Activated CD4-positive, alpha-beta T cell treated with anti-CD3 and anti-CD28 coated beads for 24 hours (primary cell): ENCODE data around the gene GAS2L2.
"Not testable (repeated sequence)": the region's sequence is repeated elsewhere in the genome, so short reads cannot be mapped to it uniquely, and the experiment has no call there.

Experiments
- DNase-seq, 2 donors: peaks; one replicate each; pipeline ENCODE4 v3.0.0-alpha.2; 2020; ENCODE audit warnings: low read depth in 2 of 2

Gene GAS2L2

GRCh38 chr17:35773679-35774425 lies 20.8 kb upstream of the GAS2L2 start:
- no peak for DNase-seq

DNA sequence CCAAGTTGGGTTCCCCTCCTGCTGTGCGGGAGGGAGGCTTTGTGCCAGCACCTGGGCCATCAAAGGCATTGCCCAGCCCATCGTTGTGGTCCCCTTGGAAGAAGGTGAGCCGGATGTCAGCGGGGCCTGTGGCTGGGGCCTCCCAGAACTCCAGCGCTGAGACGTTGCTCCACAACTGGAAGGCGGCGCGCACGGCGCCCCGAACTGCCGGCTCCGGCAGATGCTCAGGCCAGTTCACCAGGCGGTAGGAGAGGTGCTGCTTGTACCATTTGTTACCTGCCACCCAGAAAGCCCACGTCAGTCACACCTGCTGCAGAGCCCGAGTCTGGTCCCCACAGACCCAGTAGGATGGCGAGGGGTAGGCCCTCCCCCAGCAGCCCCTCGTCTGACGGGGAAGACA lies 20.1 kb upstream of the GAS2L2 start:
- DNase-seq = no peak

DNA sequence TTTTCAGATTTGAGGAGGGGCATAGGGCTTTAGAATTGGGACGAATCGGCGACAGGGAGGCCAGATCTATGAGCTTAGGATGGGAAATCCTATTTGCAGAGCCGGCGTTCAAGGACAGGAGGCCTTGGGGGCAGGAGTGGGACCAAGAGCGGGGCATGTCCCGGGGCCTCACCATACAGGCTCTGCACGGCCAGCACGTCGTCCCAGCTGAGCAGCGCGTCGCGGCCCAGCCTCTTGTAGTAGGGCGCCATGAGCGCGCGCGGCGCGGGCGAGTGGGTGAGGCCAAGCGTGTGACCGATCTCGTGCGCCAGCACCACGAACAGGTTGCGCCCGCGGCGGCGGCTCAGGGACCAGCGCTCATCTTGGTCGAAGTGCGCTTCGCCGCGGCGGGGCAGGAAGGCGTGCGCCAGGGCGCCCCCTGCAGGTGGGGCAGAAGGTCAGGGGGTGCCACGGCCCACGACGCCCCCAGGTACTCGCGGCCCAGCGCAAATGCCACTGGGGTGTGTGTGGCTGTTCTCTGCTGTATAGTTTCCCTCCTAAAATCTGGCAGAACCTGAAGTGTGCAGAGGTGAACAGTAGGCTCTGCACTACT lies 17.0 kb upstream of the GAS2L2 start:
- DNase-seq = no peak

DNA sequence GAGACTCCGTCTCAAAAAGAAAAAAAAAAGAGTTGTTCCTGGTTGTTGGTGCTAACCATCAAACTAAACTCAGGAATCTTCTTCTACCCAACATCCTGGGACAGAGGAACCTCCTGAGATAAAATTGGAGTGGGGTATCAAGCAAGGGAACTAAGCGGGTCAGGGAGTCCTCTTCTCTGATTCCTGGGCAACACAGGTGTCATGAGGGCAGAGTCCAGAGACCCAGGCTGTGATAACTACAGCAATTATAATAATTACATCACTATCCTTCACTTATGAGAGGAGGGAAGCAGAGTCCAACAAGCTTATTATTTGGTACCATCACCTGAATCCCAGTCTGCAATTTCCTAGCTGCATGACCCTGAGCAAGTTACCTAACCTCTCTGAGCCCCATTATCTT lies 15.8 kb upstream of the GAS2L2 start:
- DNase-seq = no peak

DNA sequence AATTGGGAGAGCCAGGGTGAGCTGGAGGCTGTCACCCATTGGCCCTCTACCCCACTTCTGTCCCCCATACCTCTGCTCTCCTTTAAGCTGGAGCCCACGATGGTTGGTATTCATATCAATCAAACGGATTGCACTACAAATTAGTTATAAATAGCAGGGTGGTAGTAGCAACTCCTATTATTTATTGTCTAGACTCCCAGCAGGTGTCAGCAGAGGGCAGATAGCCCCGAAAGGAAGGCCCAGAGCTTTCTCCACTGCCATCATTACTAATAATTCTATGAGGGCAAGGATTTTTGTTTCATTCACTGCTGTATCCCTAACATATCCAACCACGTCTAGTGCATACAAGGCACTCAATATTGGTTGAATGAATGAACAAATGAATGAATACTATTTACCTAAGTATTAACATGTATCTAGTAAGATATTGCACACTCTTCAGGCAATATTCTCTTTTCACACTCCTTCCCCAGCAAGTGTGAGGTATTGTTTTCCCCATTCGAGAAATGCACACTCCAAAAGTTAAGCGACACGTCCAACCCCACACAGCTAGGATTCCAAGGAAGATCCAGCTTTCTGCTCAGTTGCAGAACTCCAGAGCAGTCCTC lies 14.0 kb upstream of the GAS2L2 start:
- peak in 1 of 2 donors; percentile 12 for DNase-seq

- no peak for DNase-seq
Measured at GRCh38 chr17:35766489-35766877, 13.4 kb upstream of the GAS2L2 start.

- no peak for DNase-seq
Measured at GRCh38 chr17:35765756-35766488, 12.9 kb upstream of the GAS2L2 start.

- DNase-seq = no peak
Measured at GRCh38 chr17:35765086-35765710, 12.2 kb upstream of the GAS2L2 start.

- DNase-seq = peak; percentile 79 to 83
Measured at GRCh38 chr17:35764123-35764991, 11.3 kb upstream of the GAS2L2 start.

DNA sequence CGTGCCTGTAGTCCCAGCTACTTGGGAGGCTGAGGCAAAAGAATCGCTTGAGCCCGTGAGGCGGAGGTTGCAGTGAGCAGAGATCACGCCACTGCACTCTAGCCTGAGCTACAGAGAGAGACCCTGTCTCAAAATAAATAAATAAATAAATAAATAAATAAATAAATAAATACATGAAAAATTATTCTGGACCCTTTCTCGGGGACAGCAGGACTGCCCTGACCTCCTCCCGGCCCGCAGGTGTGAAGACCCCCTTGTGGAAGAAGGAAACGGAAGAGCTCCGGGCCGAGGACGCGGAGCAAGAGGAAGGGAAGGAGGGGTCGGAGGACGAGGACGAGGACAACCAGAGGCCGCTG lies 10.7 kb upstream of the GAS2L2 start:
- no peak for DNase-seq

GRCh38 chr17:35761601-35762000 lies 8.6 kb upstream of the GAS2L2 start:
- no peak for DNase-seq

DNA sequence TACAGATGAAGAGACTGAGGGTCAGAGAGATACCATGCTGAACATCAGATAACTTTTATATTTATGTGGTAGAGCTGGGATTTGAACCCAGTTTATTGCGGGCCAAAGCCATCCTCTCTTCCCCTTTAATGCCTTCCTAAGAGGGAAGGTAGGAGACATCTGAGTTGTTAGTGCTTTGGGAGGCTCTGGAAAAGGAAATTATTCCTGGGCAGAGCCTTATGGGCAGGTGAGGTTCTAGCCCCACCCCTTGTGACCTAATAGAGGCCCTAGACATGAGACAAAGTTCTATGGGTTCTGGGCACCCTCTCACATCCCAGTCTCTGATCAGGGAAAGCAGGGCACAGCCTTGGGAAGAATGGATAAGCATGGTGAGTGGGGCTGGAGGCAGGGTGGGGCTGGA lies 7.5 kb upstream of the GAS2L2 start, which contains the start of gene C17orf50:
Gene C17orf50, plus strand, starts transcription at position 301 of the 400 bp plus-strand sequence. Its CDS starts 55 bp downstream, at position 356.
- DNase-seq = no peak

DNA sequence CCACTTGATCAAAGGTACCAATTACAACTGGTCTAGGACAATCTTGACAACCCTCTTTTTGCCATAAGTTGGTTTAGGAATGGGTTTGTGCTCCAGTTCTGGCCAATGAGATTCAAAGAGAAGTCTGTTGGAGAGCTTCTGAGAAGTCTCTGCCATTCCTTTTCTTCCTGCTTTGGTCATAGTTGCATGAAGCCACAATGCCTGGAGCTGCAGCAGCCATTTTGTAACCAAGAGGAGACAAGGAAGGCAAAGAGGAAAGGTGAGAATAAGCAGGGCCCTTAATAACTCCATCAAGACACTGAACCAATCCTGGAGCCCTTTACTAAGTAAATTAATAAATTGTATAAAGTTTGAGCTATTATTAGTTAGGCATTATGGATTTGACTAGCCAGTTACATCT lies 4.2 kb upstream of the GAS2L2 start:
- DNase-seq = no peak

GRCh38 chr17:35752471-35752870 lies 568 bp downstream of the GAS2L2 start:
- DNase-seq = no peak

- DNase-seq = not testable (repeated sequence)
Measured at GRCh38 chr17:35751541-35751940, 1.5 kb downstream of the GAS2L2 start.

- no peak for DNase-seq
Measured at GRCh38 chr17:35750526-35751395, 2.3 kb downstream of the GAS2L2 start.

- no peak for DNase-seq
Measured at GRCh38 chr17:35749560-35750412, 3.3 kb downstream of the GAS2L2 start.

GRCh38 chr17:35748979-35749378 lies 4.1 kb downstream of the GAS2L2 start:
- DNase-seq = no peak

DNA sequence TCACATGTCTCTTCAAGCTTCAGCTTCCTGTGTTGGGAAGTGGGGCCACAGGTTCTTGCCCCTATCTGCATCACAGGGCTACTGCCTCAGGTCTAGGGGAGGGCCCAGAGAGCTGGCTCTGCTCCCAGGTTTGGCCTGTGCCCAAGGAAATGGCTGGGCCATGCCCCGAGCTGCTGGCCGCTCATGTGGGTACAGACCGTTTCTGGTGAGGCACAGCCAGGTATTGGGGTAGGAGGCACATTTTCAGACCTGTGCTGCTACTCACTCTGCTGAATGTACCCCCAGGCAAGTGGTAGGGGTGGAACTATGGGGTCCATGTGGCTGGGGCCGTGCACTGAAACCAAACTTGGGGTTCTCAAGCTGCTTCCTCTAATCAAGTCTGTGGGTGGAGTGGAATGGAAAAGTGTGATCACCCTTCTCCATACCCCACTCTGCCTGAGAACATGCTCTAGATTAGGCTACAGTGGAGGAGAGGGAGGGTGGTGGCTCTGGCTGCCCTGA lies 4.6 kb downstream of the GAS2L2 start:
- DNase-seq = no peak
